GM23248 (cell line): ENCODE results near the gene RS1. TPM values are rescaled to one million over a fixed set of nuclear protein-coding genes. Genes with fewer than 3 reads are reported as not detected.

Source experiments
- DNase-seq: peaks from one replicate; pipeline ENCODE4 v3.0.0-alpha.2; 2015
- H2AFZ ChIP-seq: fragments of 200-600 bp; sonication (generic); 2 replicates; pipeline ENCODE4 v1.6.1; 2016; ENCODE audit warnings: antibody characterized with exemption
- H3F3A ChIP-seq: fragments of 200-600 bp; sonication (generic); 2 replicates; pipeline ENCODE4 v1.6.1; 2016; ENCODE audit warnings: mild to moderate bottlenecking, antibody characterized with exemption, mixed run types; ENCODE audit not compliant: insufficient read depth
- H3K27ac ChIP-seq: fragments of 200-600 bp; sonication (generic); 2 replicates; pipeline ENCODE4 v1.5.1; 2016; ENCODE audit warnings: mild to moderate bottlenecking
- H3K27me3 ChIP-seq: fragments of 200-600 bp; sonication (generic); replicated peaks from 2 replicates; pipeline ENCODE4 v1.6.1; 2016; ENCODE audit warnings: mild to moderate bottlenecking; ENCODE audit not compliant: insufficient read depth
- H3K36me3 ChIP-seq: fragments of 200-600 bp; sonication (generic); 2 replicates; pipeline ENCODE4 v1.6.1; 2016; ENCODE audit warnings: low read depth, mild to moderate bottlenecking
- H3K4me1 ChIP-seq: fragments of 200-600 bp; sonication (generic); 2 replicates; pipeline ENCODE4 v1.6.1; 2016; ENCODE audit warnings: mild to moderate bottlenecking; ENCODE audit not compliant: insufficient read depth
- H3K4me2 ChIP-seq: fragments of 200-600 bp; sonication (generic); one replicate; pipeline ENCODE4 v1.6.1; 2016; ENCODE audit warnings: mild to moderate bottlenecking; ENCODE audit not compliant: unreplicated experiment
- H3K4me3 ChIP-seq: fragments of 200-600 bp; sonication (generic); 2 replicates; pipeline ENCODE4 v1.5.1; 2016; ENCODE audit warnings: mild to moderate bottlenecking
- H3K79me2 ChIP-seq: fragments of 200-600 bp; sonication (generic); 2 replicates; pipeline ENCODE4 v1.6.1; 2016; ENCODE audit warnings: mild to moderate bottlenecking; ENCODE audit not compliant: insufficient read depth
- H3K9ac ChIP-seq: fragments of 200-600 bp; sonication (generic); 2 replicates; pipeline ENCODE4 v1.6.1; 2016; ENCODE audit warnings: mild to moderate bottlenecking
- H3K9me2 ChIP-seq: fragments of 200-600 bp; sonication (generic); 2 replicates; pipeline ENCODE4 v1.6.1; 2016; ENCODE audit warnings: mixed run types, mild to moderate bottlenecking, moderate library complexity; ENCODE audit not compliant: insufficient read depth
- H3K9me3 ChIP-seq: fragments of 200-600 bp; sonication (generic); one replicate; pipeline ENCODE4 v1.6.1; 2017; ENCODE audit warnings: low read depth
- H4K20me1 ChIP-seq: fragments of 200-600 bp; sonication (generic); 2 replicates; pipeline ENCODE4 v1.6.0; 2016; ENCODE audit not compliant: insufficient read depth
- EZH2 ChIP-seq: fragments of 200-600 bp; sonication (generic); IDR thresholded peaks from 2 replicates; pipeline ENCODE4 v1.6.1; 2018; ENCODE audit warnings: antibody characterized with exemption, mild to moderate bottlenecking; ENCODE audit not compliant: insufficient read depth, poor library complexity, severe bottlenecking
- EZH2phosphoT487 ChIP-seq: fragments of 200-600 bp; sonication (generic); IDR thresholded peaks from 2 replicates; pipeline ENCODE4 v1.6.1; 2018; ENCODE audit warnings: antibody characterized with exemption, moderate library complexity, mild to moderate bottlenecking, low read depth; ENCODE audit not compliant: insufficient read depth
- WGBS, 2 experiments: methylation state at CpG; one replicate each; pipeline ENCODE4 v1.1.6; 2015 to 2017; ENCODE audit warnings: low lambda C conversion rate in 2 of 2, low coverage in 1 of 2; ENCODE audit errors: missing lambda C conversion rate in 2 of 2; 5-methylcytosine and 5-hydroxymethylcytosine counted together
- in situ Hi-C: fragments of 300-500 bp; cut with MboI; formaldehyde crosslinking; loops from 2 replicates; pipeline ENCODE4 v1.15.0; 2020
- polyA plus RNA-seq: library from polyadenylated mRNA; unstranded; fragments of >200 nt; fragmentation: Nextera tagmentation; extraction: Ambion mirVana; gene quantifications from 2 replicates; pipeline ENCODE4 v1.2.1, GENCODE V29; 2016
- total RNA-seq: library from RNA; depleted of rRNA; stranded (reverse); fragments of >200 nt; shearing (Covaris generic); gene quantifications from 2 replicates; pipeline ENCODE4 v1.2.3, GENCODE V29; 2014

RS1 gene
- total and polyA plus RNA-seq, 2 experiments from 2014 or later, result not detected

- no peaks in the 10 kb centered on the region for H3F3A ChIP-seq
- no peaks in the 10 kb centered on the region for H4K20me1 ChIP-seq
- no peak overlapping the region for H3K9ac ChIP-seq
- H3K79me2 ChIP-seq, result no peaks in the 10 kb centered on the region
- WGBS, 2 experiments, result 68% methylated on average over 7 of the region's 7 CpGs
- TF ChIP-seq EZH2phosphoT487 (no peak), EZH2 (no peak)
- H3K4me3 ChIP-seq, result no peak overlapping the region
- no peak for DNase-seq
- no peak overlapping the region for H3K27ac ChIP-seq
- in situ Hi-C loops, result no loop called here
- H3K9me3 ChIP-seq, result no peaks in the 10 kb centered on the region
- no peaks in the 10 kb centered on the region for H3K4me1 ChIP-seq
- no peak overlapping the region for H2AFZ ChIP-seq
- H3K27me3 ChIP-seq, result no peaks in the 10 kb centered on the region
- H3K9me2 ChIP-seq, result no peaks in the 10 kb centered on the region
- no peaks in the 10 kb centered on the region for H3K36me3 ChIP-seq
- H3K4me2 ChIP-seq, result no peak overlapping the region
These were observed 16.1 kb upstream of the RS1 start for GRCh38 chrX:18687856-18688495.

- in situ Hi-C loops, result no loop called here
These were observed 11.1 kb upstream of the RS1 start for GRCh38 chrX:18682979-18683387.

GRCh38 chrX:18681996-18682395, 10.1 kb upstream of the RS1 start:
- no peaks in the 10 kb centered on the region for H3K9me3 ChIP-seq
- H3K27me3 ChIP-seq, result no peaks in the 10 kb centered on the region
- H3K4me3 ChIP-seq, result no peak overlapping the region
- H3K9ac ChIP-seq, result no peak overlapping the region
- TF ChIP-seq EZH2 (no peak), EZH2phosphoT487 (no peak)
- no peaks in the 10 kb centered on the region for H4K20me1 ChIP-seq
- no peaks in the 10 kb centered on the region for H3K79me2 ChIP-seq
- H3K27ac ChIP-seq, result no peak overlapping the region
- in situ Hi-C loops, result no loop called here
- DNase-seq, result no peak
- no peaks in the 10 kb centered on the region for H3F3A ChIP-seq
- H3K9me2 ChIP-seq, result no peaks in the 10 kb centered on the region
- no peaks in the 10 kb centered on the region for H3K36me3 ChIP-seq
- 75 to 79% methylated on average over 5 of the region's 6 CpGs for WGBS, 2 experiments
- H3K4me1 ChIP-seq, result no peaks in the 10 kb centered on the region
- H2AFZ ChIP-seq, result no peak overlapping the region
- H3K4me2 ChIP-seq, result no peak overlapping the region

More at GRCh38 chrX:18682979-18683387, 11.1 kb upstream of the RS1 start:
- TF ChIP-seq EZH2 (no peak), EZH2phosphoT487 (no peak)
- Histone ChIP-seq H3K4me2 (no peak overlapping the region), H3K4me1 (no peaks in the 10 kb centered on the region), H3F3A (no peaks in the 10 kb centered on the region), H3K79me2 (no peaks in the 10 kb centered on the region), H3K27ac (no peak overlapping the region), H3K9me3 (no peaks in the 10 kb centered on the region), H3K36me3 (no peaks in the 10 kb centered on the region), H3K9ac (no peak overlapping the region), H3K4me3 (no peak overlapping the region), H4K20me1 (no peaks in the 10 kb centered on the region), H3K9me2 (no peaks in the 10 kb centered on the region), H2AFZ (no peak overlapping the region), H3K27me3 (no peaks in the 10 kb centered on the region)
- no peak for DNase-seq
- 54 to 62% methylated on average over 8 to 9 of the region's 9 CpGs for WGBS, 2 experiments

- no peak overlapping the region for H3K4me3 ChIP-seq
- in situ Hi-C loops, result no loop called here
- WGBS, 2 experiments, result 91 to 98% methylated on average over 14 to 17 of the region's 17 CpGs
These were observed 5.4 kb upstream of the RS1 start for GRCh38 chrX:18677161-18677869.

More at GRCh38 chrX:18677161-18677869, 5.4 kb upstream of the RS1 start:
- H3K36me3 ChIP-seq, result no peaks in the 10 kb centered on the region
- no peaks in the 10 kb centered on the region for H3F3A ChIP-seq
- H3K9ac ChIP-seq, result no peak overlapping the region
- no peak overlapping the region for H3K27ac ChIP-seq
- H3K4me2 ChIP-seq, result no peak overlapping the region
- no peaks in the 10 kb centered on the region for H3K4me1 ChIP-seq
- DNase-seq, result no peak
- no peaks in the 10 kb centered on the region for H3K27me3 ChIP-seq
- no peaks in the 10 kb centered on the region for H3K9me2 ChIP-seq
- TF ChIP-seq EZH2 (no peak), EZH2phosphoT487 (no peak)
- H2AFZ ChIP-seq, result no peak overlapping the region
- H3K79me2 ChIP-seq, result no peaks in the 10 kb centered on the region
- no peaks in the 10 kb centered on the region for H4K20me1 ChIP-seq
- no peaks in the 10 kb centered on the region for H3K9me3 ChIP-seq
